GM19468 (cell line): ENCODE data around the gene SOWAHB.

ENCODE experiments used
- ATAC-seq: cut with Tn5 transposase; IDR thresholded peaks from one replicate; pipeline ENCODE4 v1.9.1; 2021; ENCODE audit warnings: mild to moderate bottlenecking, moderate library complexity, moderate number of reproducible peaks; ENCODE audit not compliant: unreplicated experiment; ENCODE audit errors: extremely low read depth

Gene SOWAHB

DNA sequence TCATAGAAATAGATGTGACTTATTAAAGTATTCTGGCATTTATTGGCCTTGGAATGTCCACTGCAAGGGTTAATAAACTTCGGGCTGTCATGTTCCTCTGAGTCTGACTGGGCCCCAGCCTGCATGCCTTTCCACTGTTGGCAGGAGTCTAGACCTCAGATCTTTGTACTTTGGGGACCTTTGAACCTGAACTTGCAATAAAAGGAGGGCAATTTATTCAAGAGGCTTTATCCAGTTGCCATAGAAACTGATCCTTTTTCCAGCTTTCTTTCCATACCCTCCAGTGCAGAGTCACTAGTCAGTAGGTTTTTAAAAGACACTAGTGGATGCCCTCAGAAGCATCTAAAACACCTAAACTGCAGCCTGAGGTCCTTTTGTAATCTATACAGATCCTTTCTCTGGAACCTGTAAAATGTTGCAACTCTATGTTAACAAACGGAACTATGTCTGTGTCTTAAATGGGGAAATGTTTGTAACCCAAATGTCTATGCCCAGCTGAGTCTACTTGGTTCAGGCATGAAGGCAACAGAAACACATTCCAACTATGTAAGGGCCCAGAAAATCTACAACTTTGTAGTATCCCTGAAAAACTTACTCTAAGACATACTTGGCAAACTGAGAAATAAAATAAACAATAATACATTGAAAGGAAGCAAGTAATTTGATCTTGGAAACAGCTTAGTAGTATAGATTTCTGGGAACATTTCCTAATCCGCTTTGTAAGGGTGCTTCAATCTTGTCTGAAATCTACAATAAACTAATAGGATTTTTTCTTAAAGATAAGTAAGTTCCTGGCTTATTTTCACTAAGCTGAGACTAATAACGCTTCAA, 41.5 kb downstream of the SOWAHB start:
- ATAC-seq, result no peak

DNA sequence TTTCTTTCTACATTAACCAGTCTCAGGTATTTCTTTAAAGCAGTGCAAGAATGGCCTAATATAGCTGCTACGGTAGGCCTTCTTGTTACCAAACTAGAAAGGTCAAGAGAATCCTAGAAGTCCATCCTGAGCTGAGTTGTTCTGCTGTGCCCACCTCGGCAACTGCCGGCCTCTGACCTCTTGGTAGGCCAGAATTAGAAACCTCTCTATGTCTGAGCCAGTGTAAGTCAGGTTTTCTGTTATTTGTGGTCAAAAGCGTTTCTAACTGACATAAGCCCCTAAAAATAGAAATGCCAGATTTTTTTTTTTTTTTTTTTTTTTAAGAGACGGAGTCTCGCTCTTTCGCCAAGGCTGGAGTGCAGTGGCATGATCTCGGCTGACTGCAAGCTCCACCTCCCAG, 43.1 kb downstream of the SOWAHB start:
- no peak for ATAC-seq

DNA sequence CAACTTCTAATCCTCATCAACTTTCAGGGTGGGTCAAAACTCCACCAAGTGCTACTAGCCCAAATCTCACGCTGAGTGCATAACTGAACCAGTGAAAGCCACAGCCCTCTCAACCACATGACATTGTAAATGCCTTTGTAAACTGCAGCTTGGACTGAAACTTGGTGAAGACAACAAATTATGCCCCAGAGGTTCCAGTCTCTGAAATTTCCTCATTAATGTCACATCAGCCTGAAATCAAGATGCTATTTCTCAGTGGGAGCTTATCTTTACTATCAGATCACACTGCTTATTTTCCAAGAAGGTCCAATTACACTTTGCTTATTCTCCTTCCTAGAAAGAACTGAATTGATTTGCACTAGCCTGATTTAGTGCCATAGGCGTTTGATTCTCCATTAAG, 46.6 kb downstream of the SOWAHB start:
- ATAC-seq, result no peak

DNA sequence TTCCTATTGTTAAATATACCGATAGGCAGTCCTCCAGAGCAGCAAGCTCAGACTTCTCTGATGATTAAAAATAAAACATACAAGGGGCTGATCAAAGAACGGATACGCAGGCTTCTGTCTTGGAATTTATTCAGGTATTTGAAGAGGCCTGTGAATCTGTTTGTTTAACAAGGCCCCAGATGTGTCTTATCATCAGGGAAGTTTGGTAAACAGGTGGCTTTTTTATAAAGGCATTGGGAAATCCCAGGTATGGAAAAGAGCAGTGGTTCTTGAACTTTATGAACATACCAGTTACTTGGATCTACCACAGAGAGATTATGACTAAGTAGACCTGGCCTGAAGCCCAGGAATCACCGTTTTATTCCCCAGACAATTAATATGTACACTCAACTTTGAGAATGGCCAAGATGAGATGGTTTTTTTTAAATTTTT, 47.9 kb downstream of the SOWAHB start:
- ATAC-seq, result no peak
